SK-N-SH treated with all-trans-retinoic acid at 6 μM for 48 hours (cell line): Measurements from ENCODE around the gene POLR1F.

Experiments
- ESRRG ChIP-seq: fragments of 250-450 bp; sonication (Bioruptor Pico); IDR thresholded peaks from 2 replicates; pipeline ENCODE4 v1.6.1; 2021; ENCODE audit warnings: mild to moderate bottlenecking
- PPARA ChIP-seq: fragments of 250-450 bp; sonication (Bioruptor Pico); IDR thresholded peaks from 2 replicates; pipeline ENCODE4 v1.5.0; 2020; ENCODE audit warnings: mild to moderate bottlenecking, borderline replicate concordance
- SNAI2 ChIP-seq: fragments of 250-450 bp; sonication (Bioruptor Pico); IDR thresholded peaks from 2 replicates; pipeline ENCODE4 v1.5.0; 2020; ENCODE audit warnings: mild to moderate bottlenecking, moderate library complexity
- TCF4 ChIP-seq: fragments of 250-450 bp; sonication (Bioruptor Pico); IDR thresholded peaks from 2 replicates; pipeline ENCODE4 v1.8.0; 2021; ENCODE audit warnings: mild to moderate bottlenecking, moderate library complexity, borderline replicate concordance
- ZC3H10 ChIP-seq: fragments of 250-450 bp; sonication (Bioruptor Pico); IDR thresholded peaks from 2 replicates; pipeline ENCODE4 v1.5.1; 2021; ENCODE audit warnings: mild to moderate bottlenecking, moderate library complexity
- TF ChIP-seq, protein P1 (sequence below): fragments of 250-450 bp; sonication (Bioruptor Pico); IDR thresholded peaks from 2 replicates; pipeline ENCODE4 v1.5.0; 2020; ENCODE audit warnings: mild to moderate bottlenecking, moderate library complexity
- TF ChIP-seq, protein P2 (sequence below): fragments of 250-450 bp; sonication (Bioruptor Pico); IDR thresholded peaks from 2 replicates; pipeline ENCODE4 v1.8.0; 2020; ENCODE audit warnings: mild to moderate bottlenecking, moderate library complexity, borderline replicate concordance

DNA sequence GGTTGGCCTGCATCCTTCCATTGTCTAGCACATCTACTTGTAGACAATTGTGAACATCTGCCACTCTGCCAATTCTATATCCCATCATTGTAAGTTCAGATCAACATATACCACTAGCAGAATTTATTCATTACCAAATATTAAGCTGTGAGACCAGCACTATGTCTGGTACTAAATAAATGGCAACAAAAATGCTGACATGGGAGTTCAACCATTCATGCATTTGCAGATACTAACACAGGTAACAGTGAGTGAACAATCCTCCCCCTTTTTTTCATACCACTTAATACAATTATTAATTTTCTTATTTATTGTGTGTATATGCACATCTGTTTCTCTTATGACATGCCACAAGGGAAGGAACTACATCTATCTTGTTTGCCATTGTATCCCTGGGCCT, 11.9 kb downstream of the POLR1F start:
- TF ChIP-seq PPARA (CRISPR knock-in tag) (no peak), ZC3H10 (CRISPR knock-in tag) (no peak), ESRRG (CRISPR knock-in tag) (no peak), TCF4 (CRISPR knock-in tag) (no peak), SNAI2 (CRISPR knock-in tag) (no peak)
- TF ChIP-seq, protein P1, sequence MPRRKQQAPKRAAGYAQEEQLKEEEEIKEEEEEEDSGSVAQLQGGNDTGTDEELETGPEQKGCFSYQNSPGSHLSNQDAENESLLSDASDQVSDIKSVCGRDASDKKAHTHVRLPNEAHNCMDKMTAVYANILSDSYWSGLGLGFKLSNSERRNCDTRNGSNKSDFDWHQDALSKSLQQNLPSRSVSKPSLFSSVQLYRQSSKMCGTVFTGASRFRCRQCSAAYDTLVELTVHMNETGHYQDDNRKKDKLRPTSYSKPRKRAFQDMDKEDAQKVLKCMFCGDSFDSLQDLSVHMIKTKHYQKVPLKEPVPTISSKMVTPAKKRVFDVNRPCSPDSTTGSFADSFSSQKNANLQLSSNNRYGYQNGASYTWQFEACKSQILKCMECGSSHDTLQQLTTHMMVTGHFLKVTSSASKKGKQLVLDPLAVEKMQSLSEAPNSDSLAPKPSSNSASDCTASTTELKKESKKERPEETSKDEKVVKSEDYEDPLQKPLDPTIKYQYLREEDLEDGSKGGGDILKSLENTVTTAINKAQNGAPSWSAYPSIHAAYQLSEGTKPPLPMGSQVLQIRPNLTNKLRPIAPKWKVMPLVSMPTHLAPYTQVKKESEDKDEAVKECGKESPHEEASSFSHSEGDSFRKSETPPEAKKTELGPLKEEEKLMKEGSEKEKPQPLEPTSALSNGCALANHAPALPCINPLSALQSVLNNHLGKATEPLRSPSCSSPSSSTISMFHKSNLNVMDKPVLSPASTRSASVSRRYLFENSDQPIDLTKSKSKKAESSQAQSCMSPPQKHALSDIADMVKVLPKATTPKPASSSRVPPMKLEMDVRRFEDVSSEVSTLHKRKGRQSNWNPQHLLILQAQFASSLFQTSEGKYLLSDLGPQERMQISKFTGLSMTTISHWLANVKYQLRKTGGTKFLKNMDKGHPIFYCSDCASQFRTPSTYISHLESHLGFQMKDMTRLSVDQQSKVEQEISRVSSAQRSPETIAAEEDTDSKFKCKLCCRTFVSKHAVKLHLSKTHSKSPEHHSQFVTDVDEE, result no peak
- TF ChIP-seq, protein P2, sequence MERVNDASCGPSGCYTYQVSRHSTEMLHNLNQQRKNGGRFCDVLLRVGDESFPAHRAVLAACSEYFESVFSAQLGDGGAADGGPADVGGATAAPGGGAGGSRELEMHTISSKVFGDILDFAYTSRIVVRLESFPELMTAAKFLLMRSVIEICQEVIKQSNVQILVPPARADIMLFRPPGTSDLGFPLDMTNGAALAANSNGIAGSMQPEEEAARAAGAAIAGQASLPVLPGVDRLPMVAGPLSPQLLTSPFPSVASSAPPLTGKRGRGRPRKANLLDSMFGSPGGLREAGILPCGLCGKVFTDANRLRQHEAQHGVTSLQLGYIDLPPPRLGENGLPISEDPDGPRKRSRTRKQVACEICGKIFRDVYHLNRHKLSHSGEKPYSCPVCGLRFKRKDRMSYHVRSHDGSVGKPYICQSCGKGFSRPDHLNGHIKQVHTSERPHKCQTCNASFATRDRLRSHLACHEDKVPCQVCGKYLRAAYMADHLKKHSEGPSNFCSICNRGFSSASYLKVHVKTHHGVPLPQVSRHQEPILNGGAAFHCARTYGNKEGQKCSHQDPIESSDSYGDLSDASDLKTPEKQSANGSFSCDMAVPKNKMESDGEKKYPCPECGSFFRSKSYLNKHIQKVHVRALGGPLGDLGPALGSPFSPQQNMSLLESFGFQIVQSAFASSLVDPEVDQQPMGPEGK (CRISPR knock-in tag), result no peak
